OCI-LY1 (cell line): ENCODE data around the gene POU3F2.

ENCODE experiments used
- H2AFZ ChIP-seq: fragments of 200-600 bp; sonication (generic), shearing (Covaris generic); 2 replicates; pipeline ENCODE4 v1.6.0; 2014; ENCODE audit warnings: antibody characterized with exemption, mild to moderate bottlenecking, low read length
- H3F3A ChIP-seq: fragments of 200-600 bp; sonication (generic), shearing (Covaris generic); 2 replicates; pipeline ENCODE4 v1.6.0; 2014; ENCODE audit warnings: mild to moderate bottlenecking, antibody characterized with exemption, low read length, moderate library complexity; ENCODE audit not compliant: insufficient read depth
- H3K27ac ChIP-seq: fragments of 200-600 bp; sonication (generic); 2 replicates; pipeline ENCODE4 v1.5.1; 2014; ENCODE audit warnings: low read length, mixed run types, mild to moderate bottlenecking, low read depth; ENCODE audit not compliant: poor library complexity, severe bottlenecking
- H3K27me3 ChIP-seq: fragments of 200-600 bp; sonication (generic); 2 replicates; pipeline ENCODE4 v1.6.0; 2014; ENCODE audit warnings: antibody characterized with exemption, mild to moderate bottlenecking, low read length, moderate library complexity; ENCODE audit not compliant: insufficient read depth
- H3K36me3 ChIP-seq: fragments of 200-600 bp; sonication (generic); 2 replicates; pipeline ENCODE4 v1.6.1; 2014; ENCODE audit warnings: mild to moderate bottlenecking, antibody characterized with exemption, low read length, moderate library complexity, mixed read lengths; ENCODE audit not compliant: insufficient read depth
- H3K4me1 ChIP-seq: fragments of 200-600 bp; sonication (generic); 2 replicates; pipeline ENCODE4 v1.5.1; 2014; ENCODE audit warnings: mild to moderate bottlenecking, low read length, moderate library complexity; ENCODE audit not compliant: insufficient read depth, severe bottlenecking
- H3K4me2 ChIP-seq: fragments of 200-600 bp; sonication (generic), shearing (Covaris generic); 2 replicates; pipeline ENCODE4 v1.6.1; 2014; ENCODE audit warnings: low read length
- H3K4me3 ChIP-seq: fragments of 200-600 bp; sonication (generic); 2 replicates; pipeline ENCODE4 v1.5.1; 2014; ENCODE audit warnings: low read length, low read depth, mild to moderate bottlenecking, mixed read lengths; ENCODE audit not compliant: poor library complexity, severe bottlenecking
- H3K79me2 ChIP-seq: fragments of 200-600 bp; shearing (Covaris generic); 2 replicates; pipeline ENCODE4 v1.6.1; 2016; ENCODE audit warnings: mixed run types, low read length, mixed read lengths; ENCODE audit not compliant: insufficient read depth
- H3K9ac ChIP-seq: fragments of 200-600 bp; sonication (generic), shearing (Covaris generic); 2 replicates; pipeline ENCODE4 v1.6.1; 2014; ENCODE audit warnings: mild to moderate bottlenecking, low read length, mixed read lengths
- H3K9me2 ChIP-seq: fragments of 200-600 bp; sonication (generic), shearing (Covaris generic); 2 replicates; pipeline ENCODE4 v1.6.1; 2014; ENCODE audit warnings: low read depth, mild to moderate bottlenecking, low read length, mixed read lengths
- H3K9me3 ChIP-seq: fragments of 200-600 bp; shearing (Covaris generic); 2 replicates; pipeline ENCODE4 v1.6.1; 2014; ENCODE audit warnings: low read length, mixed read lengths
- H4K20me1 ChIP-seq: fragments of 200-600 bp; sonication (generic), shearing (Covaris generic); 2 replicates; pipeline ENCODE4 v1.6.0; 2016; ENCODE audit warnings: mild to moderate bottlenecking, low read length; ENCODE audit not compliant: insufficient read depth
- CTCF ChIP-seq: fragments of 200-600 bp; sonication (generic), shearing (Covaris generic); IDR thresholded peaks from 2 replicates; pipeline ENCODE4 v1.5.1; 2017; ENCODE audit warnings: mild to moderate bottlenecking, antibody characterized with exemption, low read length, moderate library complexity, mixed read lengths
- EZH2 ChIP-seq: fragments of 200-600 bp; sonication (generic), shearing (Covaris generic); IDR thresholded peaks from 2 replicates; pipeline ENCODE4 v1.8.0; 2017; ENCODE audit warnings: borderline replicate concordance, mixed run types, mild to moderate bottlenecking, antibody characterized with exemption, low read length, moderate library complexity, mixed read lengths

POU3F2 gene

GRCh38 chr6:98808541-98809210 lies 25.7 kb upstream of the POU3F2 start:
- H3K9ac ChIP-seq = no peak overlapping the region
- H3K4me1 ChIP-seq = no peaks in the 10 kb centered on the region
- H3K27ac ChIP-seq = no peak overlapping the region
- TF ChIP-seq EZH2 (no peak), CTCF (no peak)
- H3K9me2 ChIP-seq = no peaks in the 10 kb centered on the region
- H3K79me2 ChIP-seq = no peaks in the 10 kb centered on the region
- no peak overlapping the region for H3K4me2 ChIP-seq
- no peaks in the 10 kb centered on the region for H3K36me3 ChIP-seq
- no peak overlapping the region for H3K4me3 ChIP-seq
- H2AFZ ChIP-seq = no peak overlapping the region
- H3K27me3 ChIP-seq = no peaks in the 10 kb centered on the region
- H3F3A ChIP-seq = no peaks in the 10 kb centered on the region
- no peaks in the 10 kb centered on the region for H4K20me1 ChIP-seq
- no peaks in the 10 kb centered on the region for H3K9me3 ChIP-seq

- Histone ChIP-seq H3K4me2 (no peak overlapping the region), H3K9me2 (no peaks in the 10 kb centered on the region), H3K36me3 (no peaks in the 10 kb centered on the region), H3F3A (no peaks in the 10 kb centered on the region), H3K4me3 (no peak overlapping the region), H3K27ac (no peak overlapping the region), H4K20me1 (no peaks in the 10 kb centered on the region), H3K9me3 (no peaks in the 10 kb centered on the region), H2AFZ (no peak overlapping the region), H3K4me1 (no peaks in the 10 kb centered on the region), H3K27me3 (no peaks in the 10 kb centered on the region), H3K79me2 (no peaks in the 10 kb centered on the region), H3K9ac (no peak overlapping the region)
- TF ChIP-seq EZH2 = no peak
- no peak for TF ChIP-seq CTCF
Observed at GRCh38 chr6:98812220-98812619, 22.2 kb upstream of the POU3F2 start.

GRCh38 chr6:98816799-98817198 lies 17.6 kb upstream of the POU3F2 start:
- H3K4me2 ChIP-seq = no peak overlapping the region
- H4K20me1 ChIP-seq = no peaks in the 10 kb centered on the region
- TF ChIP-seq EZH2 = no peak
- no peak for TF ChIP-seq CTCF
- no peaks in the 10 kb centered on the region for H3F3A ChIP-seq
- no peaks in the 10 kb centered on the region for H3K9me2 ChIP-seq
- H2AFZ ChIP-seq = no peak overlapping the region
- no peaks in the 10 kb centered on the region for H3K27me3 ChIP-seq
- H3K36me3 ChIP-seq = no peaks in the 10 kb centered on the region
- H3K4me3 ChIP-seq = no peak overlapping the region
- H3K79me2 ChIP-seq = no peaks in the 10 kb centered on the region
- no peak overlapping the region for H3K9ac ChIP-seq
- no peaks in the 10 kb centered on the region for H3K9me3 ChIP-seq
- no peaks in the 10 kb centered on the region for H3K4me1 ChIP-seq
- no peak overlapping the region for H3K27ac ChIP-seq
